H9 (cell line): ENCODE data around the gene SLCO3A1. TPM values are rescaled to one million over a fixed set of nuclear protein-coding genes. Genes with fewer than 3 reads are reported as not detected.

ENCODE experiments used
- DNase-seq: peaks from one replicate; pipeline ENCODE4 v3.0.0-alpha.2; 2017
- H2AFZ ChIP-seq: one replicate; pipeline ENCODE4 v1.6.1; 2013; ENCODE audit warnings: mild to moderate bottlenecking, low read length, control low read depth, moderate library complexity
- H2AK5ac ChIP-seq: 2 replicates; pipeline ENCODE4 v1.6.1; 2013; ENCODE audit warnings: low read length, control low read depth, mixed read lengths; ENCODE audit not compliant: insufficient read length
- H2BK120ac ChIP-seq: one replicate; pipeline ENCODE4 v1.6.1; 2013; ENCODE audit warnings: low read depth, mild to moderate bottlenecking, low read length, control low read depth, inconsistent platforms; ENCODE audit not compliant: poor library complexity, severe bottlenecking
- H2BK12ac ChIP-seq: 2 replicates; pipeline ENCODE4 v1.6.1; 2013; ENCODE audit warnings: low read length, control low read depth, mixed read lengths, low read depth; ENCODE audit not compliant: insufficient read length
- H2BK15ac ChIP-seq: 2 replicates; pipeline ENCODE4 v1.6.1; 2013; ENCODE audit warnings: low read depth, low read length, control low read depth
- H2BK20ac ChIP-seq: one replicate; pipeline ENCODE4 v1.6.1; 2013; ENCODE audit warnings: low read depth, mild to moderate bottlenecking, low read length, control low read depth, inconsistent platforms; ENCODE audit not compliant: poor library complexity, severe bottlenecking
- H2BK5ac ChIP-seq: 2 replicates; pipeline ENCODE4 v1.6.1; 2013; ENCODE audit warnings: low read length, control low read depth, mixed read lengths; ENCODE audit not compliant: insufficient read length
- H3K14ac ChIP-seq: 2 replicates; pipeline ENCODE4 v1.6.1; 2013; ENCODE audit warnings: low read length, control low read depth; ENCODE audit not compliant: insufficient read depth
- H3K18ac ChIP-seq: 2 replicates; pipeline ENCODE4 v1.6.1; 2013; ENCODE audit warnings: low read depth, mild to moderate bottlenecking, mixed read lengths, low read length, control low read depth; ENCODE audit not compliant: insufficient read length
- H3K23ac ChIP-seq: 2 replicates; pipeline ENCODE4 v1.6.1; 2013; ENCODE audit warnings: low read length, control low read depth, mixed read lengths, low read depth; ENCODE audit not compliant: insufficient read length
- H3K23me2 ChIP-seq: 2 replicates; pipeline ENCODE4 v1.6.1; 2013; ENCODE audit warnings: low read depth, mild to moderate bottlenecking, mixed read lengths, low read length, control low read depth; ENCODE audit not compliant: insufficient read length, poor library complexity, severe bottlenecking
- H3K27ac ChIP-seq: 2 replicates; pipeline ENCODE4 v1.5.1; 2013; ENCODE audit warnings: low read length, control low read depth, mixed read lengths, low read depth; ENCODE audit not compliant: insufficient read length
- H3K27me3 ChIP-seq: 2 replicates; pipeline ENCODE4 v1.6.1; 2013; ENCODE audit warnings: low read length, control low read depth, inconsistent platforms; ENCODE audit not compliant: insufficient read depth
- H3K4ac ChIP-seq: 2 replicates; pipeline ENCODE4 v1.6.1; 2013; ENCODE audit warnings: low read depth, mild to moderate bottlenecking, control low read depth, inconsistent platforms, low read length, moderate library complexity
- H3K4me1 ChIP-seq: 2 replicates; pipeline ENCODE4 v1.6.1; 2013; ENCODE audit warnings: low read length, control low read depth, inconsistent platforms; ENCODE audit not compliant: insufficient read depth
- H3K4me2 ChIP-seq: 2 replicates; pipeline ENCODE4 v1.6.1; 2013; ENCODE audit warnings: low read length, control low read depth, mixed read lengths; ENCODE audit not compliant: insufficient read length, insufficient read depth
- H3K56ac ChIP-seq: 2 replicates; pipeline ENCODE4 v1.6.1; 2013; ENCODE audit warnings: low read depth, mild to moderate bottlenecking, mixed read lengths, low read length, control low read depth; ENCODE audit not compliant: insufficient read length
- H3K79me1 ChIP-seq: 2 replicates; pipeline ENCODE4 v1.6.1; 2013; ENCODE audit warnings: low read depth, mild to moderate bottlenecking, moderate library complexity, low read length, control low read depth, inconsistent platforms; ENCODE audit not compliant: insufficient read depth, poor library complexity, severe bottlenecking
- H3K79me2 ChIP-seq: 2 replicates; pipeline ENCODE4 v1.6.1; 2013; ENCODE audit warnings: low read length, control low read depth, inconsistent platforms; ENCODE audit not compliant: insufficient read depth
- H3K9ac ChIP-seq: 2 replicates; pipeline ENCODE4 v1.6.1; 2013; ENCODE audit warnings: low read length, control low read depth, mixed read lengths; ENCODE audit not compliant: insufficient read length; ENCODE audit errors: extremely low read depth
- H3K9me3 ChIP-seq: one replicate; pipeline ENCODE4 v1.6.1; 2013; ENCODE audit warnings: low read depth, low read length, inconsistent platforms; ENCODE audit not compliant: control insufficient read depth
- H3T11ph ChIP-seq: one replicate; pipeline ENCODE4 v1.6.1; 2013; ENCODE audit warnings: mild to moderate bottlenecking, low read length, control low read depth, inconsistent platforms
- H4K20me1 ChIP-seq: one replicate; pipeline ENCODE4 v1.6.1; 2013; ENCODE audit not compliant: control insufficient read depth, insufficient read length, insufficient read depth
- H4K5ac ChIP-seq: 2 replicates; pipeline ENCODE4 v1.6.1; 2013; ENCODE audit warnings: low read depth, mild to moderate bottlenecking, mixed read lengths, low read length, control low read depth; ENCODE audit not compliant: insufficient read length
- H4K8ac ChIP-seq: replicated peaks from 2 replicates; pipeline ENCODE4 v1.6.1; 2013; ENCODE audit warnings: low read length, control low read depth, mixed read lengths, low read depth; ENCODE audit not compliant: insufficient read length
- H4K91ac ChIP-seq: 2 replicates; pipeline ENCODE4 v1.6.1; 2013; ENCODE audit warnings: low read depth, mild to moderate bottlenecking, moderate library complexity, mixed read lengths, low read length, control low read depth; ENCODE audit not compliant: insufficient read length
- H3K27ac Mint-ChIP-seq, 3 experiments: 2 replicates in 2 of 3; 3 replicates in 1 of 3; pipeline ENCODE4 v1.8.0; 2020 to 2021; ENCODE audit warnings: mixed read lengths in 3 of 3, mild to moderate bottlenecking in 1 of 3, moderate library complexity in 1 of 3
- H3K27me3 Mint-ChIP-seq: 2 replicates; pipeline ENCODE4 v1.8.0; 2021; ENCODE audit warnings: low read depth, mild to moderate bottlenecking, moderate library complexity, mixed read lengths
- H3K36me3 Mint-ChIP-seq, 3 experiments: 2 replicates in 2 of 3; 3 replicates in 1 of 3; pipeline ENCODE4 v1.8.0; 2020 to 2021; ENCODE audit warnings: low read depth in 3 of 3, mixed read lengths in 3 of 3; ENCODE audit not compliant: insufficient read depth in 1 of 3
- H3K4me1 Mint-ChIP-seq, 2 experiments: 2 replicates each; pipeline ENCODE4 v1.8.0; 2020; ENCODE audit warnings: mixed read lengths in 2 of 2
- H3K4me3 Mint-ChIP-seq, 2 experiments: 2 replicates in 1 of 2; 3 replicates in 1 of 2; pipeline ENCODE4 v1.8.0; 2020 to 2021; ENCODE audit warnings: mild to moderate bottlenecking in 2 of 2, mixed read lengths in 2 of 2, moderate library complexity in 1 of 2
- H3K9me3 Mint-ChIP-seq, 2 experiments: 2 replicates in 1 of 2; 3 replicates in 1 of 2; pipeline ENCODE4 v1.8.0; 2020; ENCODE audit warnings: mild to moderate bottlenecking in 2 of 2, mixed read lengths in 2 of 2, moderate library complexity in 1 of 2
- CTCF ChIP-seq: fragments of 200-600 bp; sonication (generic); conservative IDR thresholded peaks from 3 replicates; pipeline ENCODE4 v1.8.0; 2021; ENCODE audit warnings: antibody characterized with exemption, mild to moderate bottlenecking
- WGBS: extraction: QIAGEN DNeasy Blood & Tissue Kit; methylation state at CpG from one replicate; pipeline ENCODE4 v1.1.7; 2013; ENCODE audit warnings: missing lambda C conversion rate, low lambda C conversion rate, mixed read lengths; ENCODE audit not compliant: insufficient read length; ENCODE audit errors: extremely low coverage; 5-methylcytosine and 5-hydroxymethylcytosine counted together
- total RNA-seq: library from RNA; stranded (reverse); gene quantifications from 2 replicates; pipeline ENCODE4 v1.2.1, GENCODE V29; 2021

SLCO3A1 gene
- total RNA-seq, 1 experiment from 2014 or later = 9.4 TPM

- Histone ChIP-seq H3K14ac (no peak overlapping the region), H2AFZ (no peak overlapping the region), H2BK5ac (no peak overlapping the region), H2BK20ac (no peak overlapping the region), H3K9me3 (no peaks in the 10 kb centered on the region), H2BK15ac (no peak overlapping the region), H3T11ph (no peak overlapping the region), H4K8ac (no peak overlapping the region), H3K23ac (no peak overlapping the region), H3K79me1 (no peaks in the 10 kb centered on the region), H3K23me2 (no peaks in the 10 kb centered on the region), H4K91ac (no peak overlapping the region), H2BK12ac (no peak overlapping the region), H3K27ac (no peak overlapping the region), H3K27me3 (no peaks in the 10 kb centered on the region), H4K5ac (no peak overlapping the region), H2BK120ac (no peak overlapping the region), H3K18ac (no peak overlapping the region), H3K4me1 (peaks cover 14% of the 10 kb centered on the region; the same call in 1 of the 2 replicates), H2AK5ac (no peak overlapping the region), H4K20me1 (no peaks in the 10 kb centered on the region), H3K9ac (no peak overlapping the region), H3K4ac (no peak overlapping the region), H3K4me2 (no peak overlapping the region), H3K56ac (no peak overlapping the region), H3K79me2 (no peaks in the 10 kb centered on the region)
- Mint-ChIP-seq H3K27me3 (no peaks in the 10 kb centered on the region; the same call in 1 of the 2 replicates), H3K9me3 (no peaks in the 10 kb centered on the region; a peak in 1 of 5 replicates), H3K36me3 (peaks cover 0 to 5% (median 5%) of the 10 kb centered on the region in 3 experiments; a peak in 2 of 7 replicates), H3K4me1 (peaks cover 38 to 46% of the 10 kb centered on the region in 2 experiments), H3K4me3 (no peak overlapping the region), H3K27ac (peak overlapping the region in 1 of 3 experiments; percentile 52; a peak in 1 of 7 replicates)
- peak; percentile 15 for DNase-seq
- no peak for TF ChIP-seq CTCF
- WGBS = no CpG with 5 or more reads among the region's 9 CpGs
These were observed 302.4 kb downstream of the SLCO3A1 start for GRCh38 chr15:92155934-92156333.
